GM12873 (cell line): ENCODE results near the gene TRIO.

Source experiments
- CTCF ChIP-seq: IDR thresholded peaks from 2 replicates; pipeline ENCODE4 v1.5.1; 2012; ENCODE audit warnings: low read depth, mild to moderate bottlenecking, moderate library complexity, low read length, control low read depth; ENCODE audit not compliant: insufficient read depth; ENCODE audit errors: missing control alignments

TRIO gene

GRCh38 chr5:14115323-14115895 lies 27.7 kb upstream of the TRIO start:
- TF ChIP-seq CTCF: no peak

GRCh38 chr5:14118551-14119320 lies 24.4 kb upstream of the TRIO start:
- no peak for TF ChIP-seq CTCF

- no peak for TF ChIP-seq CTCF
These were observed 23.0 kb upstream of the TRIO start for GRCh38 chr5:14120176-14120575.

GRCh38 chr5:14121552-14121951 lies 21.6 kb upstream of the TRIO start:
- TF ChIP-seq CTCF: no peak

GRCh38 chr5:14122089-14122488 lies 21.1 kb upstream of the TRIO start:
- no peak for TF ChIP-seq CTCF

- TF ChIP-seq CTCF: no peak
These were observed 19.6 kb upstream of the TRIO start for GRCh38 chr5:14123551-14123950.

GRCh38 chr5:14123974-14124482 lies 19.1 kb upstream of the TRIO start:
- no peak for TF ChIP-seq CTCF
